H9 (cell line): ENCODE results near the gene STARD10. TPM values are rescaled to one million over a fixed set of nuclear protein-coding genes. Genes with fewer than 3 reads are reported as not detected.

Source experiments
- DNase-seq: peaks from one replicate; pipeline ENCODE4 v3.0.0-alpha.2; 2017
- H2AFZ ChIP-seq: one replicate; pipeline ENCODE4 v1.6.1; 2013; ENCODE audit warnings: mild to moderate bottlenecking, low read length, control low read depth, moderate library complexity
- H2AK5ac ChIP-seq: 2 replicates; pipeline ENCODE4 v1.6.1; 2013; ENCODE audit warnings: low read length, control low read depth, mixed read lengths; ENCODE audit not compliant: insufficient read length
- H2BK120ac ChIP-seq: one replicate; pipeline ENCODE4 v1.6.1; 2013; ENCODE audit warnings: low read depth, mild to moderate bottlenecking, low read length, control low read depth, inconsistent platforms; ENCODE audit not compliant: poor library complexity, severe bottlenecking
- H2BK12ac ChIP-seq: 2 replicates; pipeline ENCODE4 v1.6.1; 2013; ENCODE audit warnings: low read length, control low read depth, mixed read lengths, low read depth; ENCODE audit not compliant: insufficient read length
- H2BK15ac ChIP-seq: 2 replicates; pipeline ENCODE4 v1.6.1; 2013; ENCODE audit warnings: low read depth, low read length, control low read depth
- H2BK20ac ChIP-seq: one replicate; pipeline ENCODE4 v1.6.1; 2013; ENCODE audit warnings: low read depth, mild to moderate bottlenecking, low read length, control low read depth, inconsistent platforms; ENCODE audit not compliant: poor library complexity, severe bottlenecking
- H2BK5ac ChIP-seq: 2 replicates; pipeline ENCODE4 v1.6.1; 2013; ENCODE audit warnings: low read length, control low read depth, mixed read lengths; ENCODE audit not compliant: insufficient read length
- H3K14ac ChIP-seq: 2 replicates; pipeline ENCODE4 v1.6.1; 2013; ENCODE audit warnings: low read length, control low read depth; ENCODE audit not compliant: insufficient read depth
- H3K18ac ChIP-seq: 2 replicates; pipeline ENCODE4 v1.6.1; 2013; ENCODE audit warnings: low read depth, mild to moderate bottlenecking, mixed read lengths, low read length, control low read depth; ENCODE audit not compliant: insufficient read length
- H3K23ac ChIP-seq: 2 replicates; pipeline ENCODE4 v1.6.1; 2013; ENCODE audit warnings: low read length, control low read depth, mixed read lengths, low read depth; ENCODE audit not compliant: insufficient read length
- H3K23me2 ChIP-seq: 2 replicates; pipeline ENCODE4 v1.6.1; 2013; ENCODE audit warnings: low read depth, mild to moderate bottlenecking, mixed read lengths, low read length, control low read depth; ENCODE audit not compliant: insufficient read length, poor library complexity, severe bottlenecking
- H3K27ac ChIP-seq: 2 replicates; pipeline ENCODE4 v1.5.1; 2013; ENCODE audit warnings: low read length, control low read depth, mixed read lengths, low read depth; ENCODE audit not compliant: insufficient read length
- H3K27me3 ChIP-seq: 2 replicates; pipeline ENCODE4 v1.6.1; 2013; ENCODE audit warnings: low read length, control low read depth, inconsistent platforms; ENCODE audit not compliant: insufficient read depth
- H3K4ac ChIP-seq: 2 replicates; pipeline ENCODE4 v1.6.1; 2013; ENCODE audit warnings: low read depth, mild to moderate bottlenecking, control low read depth, inconsistent platforms, low read length, moderate library complexity
- H3K4me1 ChIP-seq: 2 replicates; pipeline ENCODE4 v1.6.1; 2013; ENCODE audit warnings: low read length, control low read depth, inconsistent platforms; ENCODE audit not compliant: insufficient read depth
- H3K4me2 ChIP-seq: 2 replicates; pipeline ENCODE4 v1.6.1; 2013; ENCODE audit warnings: low read length, control low read depth, mixed read lengths; ENCODE audit not compliant: insufficient read length, insufficient read depth
- H3K56ac ChIP-seq: 2 replicates; pipeline ENCODE4 v1.6.1; 2013; ENCODE audit warnings: low read depth, mild to moderate bottlenecking, mixed read lengths, low read length, control low read depth; ENCODE audit not compliant: insufficient read length
- H3K79me1 ChIP-seq: 2 replicates; pipeline ENCODE4 v1.6.1; 2013; ENCODE audit warnings: low read depth, mild to moderate bottlenecking, moderate library complexity, low read length, control low read depth, inconsistent platforms; ENCODE audit not compliant: insufficient read depth, poor library complexity, severe bottlenecking
- H3K79me2 ChIP-seq: 2 replicates; pipeline ENCODE4 v1.6.1; 2013; ENCODE audit warnings: low read length, control low read depth, inconsistent platforms; ENCODE audit not compliant: insufficient read depth
- H3K9ac ChIP-seq: 2 replicates; pipeline ENCODE4 v1.6.1; 2013; ENCODE audit warnings: low read length, control low read depth, mixed read lengths; ENCODE audit not compliant: insufficient read length; ENCODE audit errors: extremely low read depth
- H3K9me3 ChIP-seq: one replicate; pipeline ENCODE4 v1.6.1; 2013; ENCODE audit warnings: low read depth, low read length, inconsistent platforms; ENCODE audit not compliant: control insufficient read depth
- H3T11ph ChIP-seq: one replicate; pipeline ENCODE4 v1.6.1; 2013; ENCODE audit warnings: mild to moderate bottlenecking, low read length, control low read depth, inconsistent platforms
- H4K20me1 ChIP-seq: one replicate; pipeline ENCODE4 v1.6.1; 2013; ENCODE audit not compliant: control insufficient read depth, insufficient read length, insufficient read depth
- H4K5ac ChIP-seq: 2 replicates; pipeline ENCODE4 v1.6.1; 2013; ENCODE audit warnings: low read depth, mild to moderate bottlenecking, mixed read lengths, low read length, control low read depth; ENCODE audit not compliant: insufficient read length
- H4K8ac ChIP-seq: replicated peaks from 2 replicates; pipeline ENCODE4 v1.6.1; 2013; ENCODE audit warnings: low read length, control low read depth, mixed read lengths, low read depth; ENCODE audit not compliant: insufficient read length
- H4K91ac ChIP-seq: 2 replicates; pipeline ENCODE4 v1.6.1; 2013; ENCODE audit warnings: low read depth, mild to moderate bottlenecking, moderate library complexity, mixed read lengths, low read length, control low read depth; ENCODE audit not compliant: insufficient read length
- H3K27ac Mint-ChIP-seq, 3 experiments: 2 replicates in 2 of 3; 3 replicates in 1 of 3; pipeline ENCODE4 v1.8.0; 2020 to 2021; ENCODE audit warnings: mixed read lengths in 3 of 3, mild to moderate bottlenecking in 1 of 3, moderate library complexity in 1 of 3
- H3K27me3 Mint-ChIP-seq: 2 replicates; pipeline ENCODE4 v1.8.0; 2021; ENCODE audit warnings: low read depth, mild to moderate bottlenecking, moderate library complexity, mixed read lengths
- H3K36me3 Mint-ChIP-seq, 3 experiments: 2 replicates in 2 of 3; 3 replicates in 1 of 3; pipeline ENCODE4 v1.8.0; 2020 to 2021; ENCODE audit warnings: low read depth in 3 of 3, mixed read lengths in 3 of 3; ENCODE audit not compliant: insufficient read depth in 1 of 3
- H3K4me1 Mint-ChIP-seq, 2 experiments: 2 replicates each; pipeline ENCODE4 v1.8.0; 2020; ENCODE audit warnings: mixed read lengths in 2 of 2
- H3K4me3 Mint-ChIP-seq, 2 experiments: 2 replicates in 1 of 2; 3 replicates in 1 of 2; pipeline ENCODE4 v1.8.0; 2020 to 2021; ENCODE audit warnings: mild to moderate bottlenecking in 2 of 2, mixed read lengths in 2 of 2, moderate library complexity in 1 of 2
- H3K9me3 Mint-ChIP-seq, 2 experiments: 2 replicates in 1 of 2; 3 replicates in 1 of 2; pipeline ENCODE4 v1.8.0; 2020; ENCODE audit warnings: mild to moderate bottlenecking in 2 of 2, mixed read lengths in 2 of 2, moderate library complexity in 1 of 2
- CTCF ChIP-seq: fragments of 200-600 bp; sonication (generic); conservative IDR thresholded peaks from 3 replicates; pipeline ENCODE4 v1.8.0; 2021; ENCODE audit warnings: antibody characterized with exemption, mild to moderate bottlenecking
- WGBS: extraction: QIAGEN DNeasy Blood & Tissue Kit; methylation state at CpG from one replicate; pipeline ENCODE4 v1.1.7; 2013; ENCODE audit warnings: missing lambda C conversion rate, low lambda C conversion rate, mixed read lengths; ENCODE audit not compliant: insufficient read length; ENCODE audit errors: extremely low coverage; 5-methylcytosine and 5-hydroxymethylcytosine counted together
- total RNA-seq: library from RNA; stranded (reverse); gene quantifications from 2 replicates; pipeline ENCODE4 v1.2.1, GENCODE V29; 2021

STARD10 gene
- total RNA-seq, 1 experiment from 2014 or later, result 24.4 TPM

- Histone ChIP-seq H3K23me2 (no peaks in the 10 kb centered on the region), H2AFZ (no peak overlapping the region), H3K9ac (no peak overlapping the region), H3K4ac (no peak overlapping the region), H3K23ac (no peak overlapping the region), H2BK5ac (no peak overlapping the region), H4K5ac (no peak overlapping the region), H2BK15ac (no peak overlapping the region), H4K20me1 (no peaks in the 10 kb centered on the region), H3K27ac (no peak overlapping the region), H3K79me1 (no peaks in the 10 kb centered on the region), H3K9me3 (no peaks in the 10 kb centered on the region), H3K56ac (no peak overlapping the region), H3T11ph (no peak overlapping the region), H3K4me2 (no peak overlapping the region), H2BK20ac (no peak overlapping the region), H4K8ac (no peak overlapping the region), H3K18ac (no peak overlapping the region), H4K91ac (no peak overlapping the region), H3K27me3 (no peaks in the 10 kb centered on the region; the same call in 1 of the 2 replicates), H2AK5ac (no peak overlapping the region), H3K79me2 (no peaks in the 10 kb centered on the region), H2BK12ac (no peak overlapping the region), H2BK120ac (no peak overlapping the region), H3K4me1 (peaks cover 2% of the 10 kb centered on the region; the same call in 1 of the 2 replicates), H3K14ac (no peak overlapping the region)
- no peak overlapping the region; a peak in 1 of 7 replicates for H3K27ac Mint-ChIP-seq
- peaks cover 6% of the 10 kb centered on the region for H3K27me3 Mint-ChIP-seq
- no CpG with 5 or more reads among the region's 7 CpGs for WGBS
- H3K4me1 Mint-ChIP-seq, result peaks cover 21 to 26% of the 10 kb centered on the region in 2 experiments
- no peaks in the 10 kb centered on the region for H3K9me3 Mint-ChIP-seq
- no peak for DNase-seq
- no peak for TF ChIP-seq CTCF
- H3K36me3 Mint-ChIP-seq, result no peaks in the 10 kb centered on the region
- no peak overlapping the region for H3K4me3 Mint-ChIP-seq
Observed at GRCh38 chr11:72788241-72788640, 5.6 kb downstream of the STARD10 start.
